Tibial nerve (tissue), 4 donors: ENCODE data around the gene DPH1.

Experiments used
- EP300 ChIP-seq, 2 donors: sonication (generic); formaldehyde crosslinking; IDR thresholded peaks; one replicate each; pipeline ENCODE4 v1.6.1; 2017; ENCODE audit warnings: antibody characterized with exemption in 2 of 2, mild to moderate bottlenecking in 1 of 2
- TF ChIP-seq, protein P1 (sequence below), 5 experiments: fragments of 200-600 bp in 3 of 5; fragments of 450-650 bp in 2 of 5; sonication (generic) in 3 of 5; IDR thresholded peaks; one replicate each; pipeline ENCODE4 v1.5.1; 2016 to 2019; ENCODE audit warnings: antibody characterized with exemption in 5 of 5, mild to moderate bottlenecking in 3 of 5, moderate library complexity in 2 of 5

DNA sequence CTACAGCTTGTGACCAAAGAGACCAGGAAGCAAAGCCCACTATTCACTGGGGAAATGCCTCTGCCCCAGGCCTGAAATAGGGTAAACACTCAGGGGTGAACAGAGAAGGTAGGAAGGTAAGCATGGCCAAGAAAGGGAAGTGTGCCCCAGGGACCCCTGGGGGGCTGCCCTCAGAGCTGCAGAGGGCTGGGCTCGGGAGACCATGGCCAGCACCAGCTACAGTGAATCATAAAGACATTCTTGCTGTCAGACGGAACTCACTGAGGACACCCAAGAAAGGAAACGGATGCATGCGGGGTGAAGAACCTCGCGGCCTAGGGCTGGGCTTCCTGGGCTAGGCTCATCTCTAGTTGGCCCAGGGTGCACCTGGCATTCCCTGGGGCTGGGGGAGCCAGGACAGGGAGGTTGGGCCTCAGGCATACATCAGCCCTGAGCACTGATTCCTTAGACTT, 34.6 kb downstream of the DPH1 start:
- TF ChIP-seq EP300 (IDR thresholded peaks at IDR 0.05), result no peak
- TF ChIP-seq, protein P1, sequence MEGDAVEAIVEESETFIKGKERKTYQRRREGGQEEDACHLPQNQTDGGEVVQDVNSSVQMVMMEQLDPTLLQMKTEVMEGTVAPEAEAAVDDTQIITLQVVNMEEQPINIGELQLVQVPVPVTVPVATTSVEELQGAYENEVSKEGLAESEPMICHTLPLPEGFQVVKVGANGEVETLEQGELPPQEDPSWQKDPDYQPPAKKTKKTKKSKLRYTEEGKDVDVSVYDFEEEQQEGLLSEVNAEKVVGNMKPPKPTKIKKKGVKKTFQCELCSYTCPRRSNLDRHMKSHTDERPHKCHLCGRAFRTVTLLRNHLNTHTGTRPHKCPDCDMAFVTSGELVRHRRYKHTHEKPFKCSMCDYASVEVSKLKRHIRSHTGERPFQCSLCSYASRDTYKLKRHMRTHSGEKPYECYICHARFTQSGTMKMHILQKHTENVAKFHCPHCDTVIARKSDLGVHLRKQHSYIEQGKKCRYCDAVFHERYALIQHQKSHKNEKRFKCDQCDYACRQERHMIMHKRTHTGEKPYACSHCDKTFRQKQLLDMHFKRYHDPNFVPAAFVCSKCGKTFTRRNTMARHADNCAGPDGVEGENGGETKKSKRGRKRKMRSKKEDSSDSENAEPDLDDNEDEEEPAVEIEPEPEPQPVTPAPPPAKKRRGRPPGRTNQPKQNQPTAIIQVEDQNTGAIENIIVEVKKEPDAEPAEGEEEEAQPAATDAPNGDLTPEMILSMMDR (IDR thresholded peaks at IDR 0.05), result no peak
